Stimulated activated CD4-positive, alpha-beta T cell treated with anti-CD3 and anti-CD28 coated beads, TNF-alpha, amount 100 ng/mL, for 48 hours (primary cell): ENCODE results near the gene DUS1L.

Experiments
- DNase-seq, 3 donors: peaks; one replicate each; pipeline ENCODE4 v3.0.0-alpha.2; 2020; ENCODE audit warnings: low read depth in 3 of 3

The DUS1L gene

GRCh38 chr17:82087961-82088837, 22.6 kb upstream of the DUS1L start:
- DNase-seq, result no peak

DNA sequence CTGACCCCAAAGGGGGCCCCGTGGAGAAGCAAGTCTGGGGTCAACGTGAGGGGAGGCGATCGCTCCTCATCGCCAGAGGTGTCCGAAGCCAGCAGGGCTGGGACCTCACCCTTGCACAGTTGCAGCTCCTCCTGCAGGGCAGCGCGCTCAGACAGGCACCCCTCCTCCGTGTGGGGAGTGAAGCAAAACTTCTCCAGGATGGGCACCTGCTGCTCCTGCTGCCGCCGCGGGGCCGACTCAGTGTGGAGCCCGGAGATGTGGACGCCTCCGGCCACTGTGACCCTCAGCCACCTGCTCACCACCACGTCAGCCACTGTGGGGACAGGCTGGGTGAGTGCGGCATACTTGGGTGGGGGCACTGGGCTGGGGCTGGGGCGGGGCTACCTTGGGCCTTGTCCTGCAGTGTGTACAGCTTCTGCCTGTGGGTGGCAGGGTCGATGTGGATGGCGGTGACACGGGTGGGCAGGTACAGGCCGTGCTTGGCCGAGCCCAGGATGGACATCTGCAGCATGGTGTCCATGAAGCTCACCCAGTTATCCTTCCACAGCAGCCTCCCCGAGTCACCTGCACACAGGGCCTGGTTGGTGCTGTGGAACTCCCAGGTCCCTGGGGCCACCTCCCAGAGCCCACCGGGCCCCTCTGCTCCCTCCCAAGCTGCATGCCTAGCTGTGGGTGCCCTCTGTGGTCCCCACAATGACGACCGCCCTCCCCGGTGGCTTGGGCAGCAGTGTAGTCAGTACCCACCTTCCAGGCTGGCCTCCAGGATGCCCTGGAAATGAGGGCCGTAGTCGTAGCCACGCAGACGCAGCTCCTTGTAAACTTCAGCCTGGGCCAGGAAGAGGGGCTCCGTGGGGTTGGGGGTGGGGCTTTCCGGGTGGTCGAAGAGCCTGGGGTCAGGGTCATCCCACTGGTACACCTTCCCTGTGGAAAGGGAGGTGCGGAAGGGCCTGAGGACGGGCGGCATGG, 21.6 kb upstream of the DUS1L start:
- DNase-seq, result no peak

DNA sequence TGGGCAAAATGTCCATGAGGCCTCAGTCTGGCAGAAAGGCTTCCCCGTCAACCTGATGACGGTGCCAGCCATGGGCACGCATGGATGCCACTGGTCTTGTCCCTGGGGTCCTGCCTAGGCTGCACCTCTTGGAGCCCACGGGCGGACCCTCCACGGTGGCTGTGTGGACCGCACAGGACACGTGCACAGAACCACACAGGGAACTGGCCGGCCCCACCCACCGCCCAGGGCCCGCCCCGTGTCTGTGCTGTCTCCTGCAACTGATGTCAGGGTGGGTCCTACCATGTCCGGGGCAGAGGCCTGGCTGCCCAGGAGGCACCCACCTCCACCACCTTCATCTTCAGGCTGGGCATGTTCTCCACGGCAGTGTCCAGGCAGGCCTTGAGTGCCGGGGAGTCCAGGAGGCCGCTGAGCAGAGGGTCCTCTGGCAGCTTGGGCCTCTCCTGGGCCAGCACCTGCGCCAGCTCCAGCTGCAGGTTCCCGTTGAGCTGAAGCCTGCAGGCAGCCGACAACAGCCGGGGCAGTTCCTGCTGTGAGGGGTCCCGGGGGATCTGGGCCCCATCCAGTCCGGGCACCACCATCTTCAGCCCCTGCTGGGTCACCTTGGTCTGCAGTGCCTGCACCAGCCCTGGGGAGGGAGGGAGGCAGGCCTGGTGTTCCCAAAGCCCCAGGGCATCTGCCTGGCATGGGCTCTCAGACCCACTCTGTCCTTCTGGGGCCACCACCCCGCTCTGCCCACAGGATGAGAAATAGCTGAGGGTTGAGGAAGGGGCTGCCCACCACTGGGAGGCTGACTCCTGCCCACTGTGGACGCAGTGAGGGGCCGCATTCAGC, 20.5 kb upstream of the DUS1L start:
- DNase-seq, result no peak

DNA sequence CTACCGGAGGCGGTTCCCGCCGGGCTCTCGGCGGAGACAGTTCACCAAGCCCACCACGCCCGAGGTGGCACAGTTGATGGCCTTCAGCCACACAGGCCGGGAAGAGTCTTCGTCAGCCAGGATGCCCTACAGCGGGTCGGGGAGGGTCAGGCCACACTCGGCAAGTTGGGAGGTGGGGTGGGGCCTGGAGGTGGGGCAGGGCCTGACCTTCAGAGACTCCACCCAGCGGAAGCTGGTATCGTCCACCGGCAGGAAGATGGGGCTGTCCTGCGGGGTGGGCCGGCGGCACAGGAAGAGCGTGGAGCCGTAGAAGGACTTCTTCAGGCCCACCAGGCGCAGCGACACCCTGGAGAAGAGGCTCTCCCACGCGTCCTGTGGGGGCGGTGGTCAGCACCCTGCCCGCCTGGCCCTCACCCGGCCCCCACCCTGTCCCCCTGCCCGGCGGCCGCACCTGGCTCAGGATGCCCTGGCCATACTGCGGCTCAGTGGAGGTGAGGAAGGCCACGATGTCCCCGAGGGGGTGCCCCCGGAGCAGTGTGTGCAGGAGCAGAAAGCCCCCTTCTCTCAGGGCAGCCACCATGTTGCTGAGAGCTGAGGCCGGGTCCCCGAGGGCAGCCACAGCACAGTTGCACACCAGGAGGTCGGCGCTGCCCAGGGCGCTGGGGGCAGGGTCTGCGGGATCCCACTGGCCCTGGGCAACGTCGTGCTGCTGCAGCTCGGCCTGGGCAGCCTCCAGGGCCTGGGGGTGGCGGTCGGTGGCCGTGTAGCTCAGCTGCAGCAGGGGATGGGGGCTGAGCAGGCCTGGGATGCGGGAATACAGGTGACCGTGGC, 19.6 kb upstream of the DUS1L start:
- no peak for DNase-seq

DNA sequence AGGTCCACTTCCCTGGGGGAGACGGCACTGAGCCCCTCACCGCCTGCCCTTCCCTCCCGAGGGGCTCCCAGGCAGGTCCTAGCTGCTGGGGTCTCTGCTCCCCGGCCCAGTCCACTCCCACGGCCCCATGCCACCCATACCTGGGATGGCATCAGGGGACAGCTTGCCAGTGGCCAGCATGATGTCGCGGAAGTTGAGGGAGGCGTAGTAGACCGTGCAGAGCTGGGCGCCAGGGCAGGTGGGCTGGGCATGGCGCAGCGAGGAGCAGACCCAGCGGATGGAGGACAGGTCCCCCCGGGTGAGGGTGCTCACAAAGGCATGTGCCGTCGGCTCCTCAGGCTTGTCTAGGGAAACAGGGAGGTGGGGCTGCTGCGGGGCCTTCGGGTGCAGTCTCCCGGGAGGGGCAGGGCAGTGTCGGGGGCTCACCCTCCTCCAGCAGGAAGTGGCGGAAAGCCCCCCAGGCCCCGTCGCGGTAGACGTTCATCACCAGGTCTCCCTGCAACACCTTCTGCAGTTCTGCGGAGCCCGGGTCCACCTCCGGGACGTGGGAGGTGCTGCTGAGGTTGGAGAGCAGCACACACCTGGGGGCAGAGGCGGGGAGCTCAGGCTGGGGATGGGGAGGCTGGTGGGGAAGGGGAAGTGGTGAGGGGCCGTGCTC, 18.9 kb upstream of the DUS1L start:
- no peak for DNase-seq

- DNase-seq, result no peak
These were observed 18.1 kb upstream of the DUS1L start for GRCh38 chr17:82083533-82084359.

DNA sequence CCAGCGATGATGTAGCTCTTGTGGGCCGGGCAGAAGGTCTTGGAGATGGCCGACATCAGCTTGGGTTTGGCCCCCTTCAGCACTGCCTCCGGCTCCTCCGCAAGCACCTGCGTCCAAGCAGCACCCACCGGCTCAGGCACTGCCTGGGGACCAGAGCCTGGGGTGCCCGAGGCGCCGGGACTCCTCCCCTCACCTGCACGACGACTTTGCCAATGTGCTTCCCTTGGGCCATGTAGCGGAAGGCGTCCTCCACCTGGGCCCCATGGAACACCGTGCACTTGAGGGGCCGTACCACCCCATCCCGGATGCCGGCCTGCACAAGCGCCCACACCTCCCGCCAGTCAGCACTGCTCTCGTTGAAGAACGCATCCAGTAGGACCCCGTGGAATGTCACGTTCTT, 17.4 kb upstream of the DUS1L start:
- DNase-seq, result no peak

- no peak for DNase-seq
These were observed 16.9 kb upstream of the DUS1L start for GRCh38 chr17:82082456-82082855.

GRCh38 chr17:82081966-82082365, 16.4 kb upstream of the DUS1L start:
- no peak for DNase-seq

- no peak for DNase-seq
These were observed 15.9 kb upstream of the DUS1L start for GRCh38 chr17:82081546-82081945.

- DNase-seq, result no peak
These were observed 15.3 kb upstream of the DUS1L start for GRCh38 chr17:82080789-82081464.

GRCh38 chr17:82080048-82080788, 14.6 kb upstream of the DUS1L start:
- DNase-seq, result no peak

GRCh38 chr17:82079001-82079677, 13.5 kb upstream of the DUS1L start:
- no peak for DNase-seq

DNA sequence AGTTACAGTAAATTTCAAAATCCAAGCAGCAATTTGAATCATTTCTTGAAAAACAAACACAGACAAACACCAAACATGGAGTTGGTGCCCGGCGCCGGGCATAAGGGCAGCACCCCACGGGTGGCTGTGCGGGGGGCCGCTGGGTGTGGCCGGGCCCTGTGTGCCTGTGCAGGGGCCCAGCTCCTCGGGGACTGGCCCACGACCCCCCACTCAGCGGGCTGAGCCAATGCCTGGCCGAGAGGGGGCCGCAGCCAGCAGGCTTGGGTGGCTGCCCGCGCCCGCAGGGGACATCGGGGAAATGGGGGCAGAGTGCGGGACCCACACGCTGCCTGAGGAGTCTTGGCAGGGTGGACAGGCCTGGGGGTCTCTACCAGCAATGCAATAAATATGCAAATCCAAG, 12.8 kb upstream of the DUS1L start:
- no peak for DNase-seq

DNA sequence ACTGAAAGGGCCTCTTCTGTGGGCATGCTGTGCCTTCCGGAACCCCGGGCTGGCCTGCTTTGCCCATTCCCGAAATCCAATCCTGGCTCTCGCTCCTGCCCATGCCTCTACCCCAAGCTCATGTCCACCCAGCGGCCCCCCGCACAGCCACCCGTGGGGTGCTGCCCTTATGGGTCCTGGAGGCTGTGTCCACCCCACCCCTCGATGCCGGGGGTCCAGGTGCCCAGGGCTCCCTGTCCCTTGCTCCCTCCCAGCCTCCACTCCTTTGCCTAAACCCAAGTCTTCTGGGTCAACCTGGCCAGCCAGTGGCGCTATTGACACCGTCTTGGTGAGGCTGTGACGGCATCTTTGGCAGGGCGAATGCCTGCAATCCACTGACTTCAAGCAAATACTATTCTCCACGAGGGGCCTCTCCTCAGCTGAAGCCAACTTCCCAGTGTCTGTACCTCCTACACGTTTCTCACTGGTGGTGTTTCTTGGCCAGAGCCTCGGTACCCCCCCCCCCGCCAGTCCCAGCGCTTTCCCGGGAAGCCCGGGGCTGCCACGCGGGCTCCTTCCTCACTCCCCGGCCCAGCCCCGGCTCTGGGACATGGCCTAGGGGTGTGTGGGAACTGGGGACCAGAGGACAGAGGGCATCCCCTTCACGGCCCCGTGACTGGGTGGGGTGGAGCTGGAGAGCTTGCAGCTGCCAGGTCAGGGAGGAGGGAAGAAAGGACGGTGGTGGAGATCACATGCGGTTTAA, 12.2 kb upstream of the DUS1L start:
- no peak for DNase-seq

GRCh38 chr17:82076785-82077591, 11.4 kb upstream of the DUS1L start:
- DNase-seq, result no peak
